Transverse colon (tissue), 3 donors: Measurements from ENCODE around the gene TNRC6C.

Experiments used
- EP300 ChIP-seq: sonication (generic); formaldehyde crosslinking; IDR thresholded peaks from one replicate; pipeline ENCODE4 v1.6.1; 2017; ENCODE audit warnings: antibody characterized with exemption, low read depth
- POLR2A ChIP-seq: fragments of 450-650 bp; IDR thresholded peaks from one replicate; pipeline ENCODE4 v1.6.1; 2016; ENCODE audit warnings: antibody characterized with exemption, mild to moderate bottlenecking, moderate library complexity
- TF ChIP-seq, protein P1 (sequence below), 5 experiments: fragments of 200-600 bp in 3 of 5; fragments of 450-650 bp in 2 of 5; sonication (generic) in 3 of 5; IDR thresholded peaks; 1 replicate in 2 of 5; 2 replicates in 3 of 5; pipeline ENCODE4 v1.5.1; 2016 to 2017; ENCODE audit warnings: antibody characterized with exemption in 5 of 5, inconsistent platforms in 3 of 5, mild to moderate bottlenecking in 2 of 5, moderate library complexity in 1 of 5

DNA sequence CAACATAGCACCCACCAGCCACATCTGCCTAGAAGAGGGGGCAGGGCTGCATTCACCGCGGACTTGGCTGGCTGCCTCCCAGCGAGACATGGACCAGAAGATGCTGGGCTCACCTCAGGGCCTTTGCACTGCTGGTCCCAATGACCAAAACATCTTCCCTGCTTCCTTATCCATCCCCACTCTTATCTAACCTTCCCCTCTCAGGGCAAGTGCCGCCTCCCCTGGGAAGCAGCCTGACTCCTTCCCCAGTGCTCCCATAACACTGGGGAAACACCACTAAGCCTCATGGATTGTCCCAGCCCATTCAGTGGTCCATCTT, 164.4 kb downstream of the TNRC6C start:
- TF ChIP-seq, protein P1, sequence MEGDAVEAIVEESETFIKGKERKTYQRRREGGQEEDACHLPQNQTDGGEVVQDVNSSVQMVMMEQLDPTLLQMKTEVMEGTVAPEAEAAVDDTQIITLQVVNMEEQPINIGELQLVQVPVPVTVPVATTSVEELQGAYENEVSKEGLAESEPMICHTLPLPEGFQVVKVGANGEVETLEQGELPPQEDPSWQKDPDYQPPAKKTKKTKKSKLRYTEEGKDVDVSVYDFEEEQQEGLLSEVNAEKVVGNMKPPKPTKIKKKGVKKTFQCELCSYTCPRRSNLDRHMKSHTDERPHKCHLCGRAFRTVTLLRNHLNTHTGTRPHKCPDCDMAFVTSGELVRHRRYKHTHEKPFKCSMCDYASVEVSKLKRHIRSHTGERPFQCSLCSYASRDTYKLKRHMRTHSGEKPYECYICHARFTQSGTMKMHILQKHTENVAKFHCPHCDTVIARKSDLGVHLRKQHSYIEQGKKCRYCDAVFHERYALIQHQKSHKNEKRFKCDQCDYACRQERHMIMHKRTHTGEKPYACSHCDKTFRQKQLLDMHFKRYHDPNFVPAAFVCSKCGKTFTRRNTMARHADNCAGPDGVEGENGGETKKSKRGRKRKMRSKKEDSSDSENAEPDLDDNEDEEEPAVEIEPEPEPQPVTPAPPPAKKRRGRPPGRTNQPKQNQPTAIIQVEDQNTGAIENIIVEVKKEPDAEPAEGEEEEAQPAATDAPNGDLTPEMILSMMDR (IDR thresholded peaks at IDR 0.05), result no peak
- TF ChIP-seq EP300 (no peak), POLR2A (no peak)
